WI38 (cell line): ENCODE results near the gene CMTR2.

Experiments used
- H3K4me3 ChIP-seq: 2 replicates; pipeline ENCODE4 v1.5.1; 2011; ENCODE audit warnings: low read depth, mild to moderate bottlenecking, control low read depth, low read length
- TF ChIP-seq, protein P1 (sequence below): IDR thresholded peaks from 2 replicates; pipeline ENCODE4 v1.5.1; 2012; ENCODE audit warnings: low read depth, mild to moderate bottlenecking, control low read depth, low read length

The CMTR2 gene, protein sequence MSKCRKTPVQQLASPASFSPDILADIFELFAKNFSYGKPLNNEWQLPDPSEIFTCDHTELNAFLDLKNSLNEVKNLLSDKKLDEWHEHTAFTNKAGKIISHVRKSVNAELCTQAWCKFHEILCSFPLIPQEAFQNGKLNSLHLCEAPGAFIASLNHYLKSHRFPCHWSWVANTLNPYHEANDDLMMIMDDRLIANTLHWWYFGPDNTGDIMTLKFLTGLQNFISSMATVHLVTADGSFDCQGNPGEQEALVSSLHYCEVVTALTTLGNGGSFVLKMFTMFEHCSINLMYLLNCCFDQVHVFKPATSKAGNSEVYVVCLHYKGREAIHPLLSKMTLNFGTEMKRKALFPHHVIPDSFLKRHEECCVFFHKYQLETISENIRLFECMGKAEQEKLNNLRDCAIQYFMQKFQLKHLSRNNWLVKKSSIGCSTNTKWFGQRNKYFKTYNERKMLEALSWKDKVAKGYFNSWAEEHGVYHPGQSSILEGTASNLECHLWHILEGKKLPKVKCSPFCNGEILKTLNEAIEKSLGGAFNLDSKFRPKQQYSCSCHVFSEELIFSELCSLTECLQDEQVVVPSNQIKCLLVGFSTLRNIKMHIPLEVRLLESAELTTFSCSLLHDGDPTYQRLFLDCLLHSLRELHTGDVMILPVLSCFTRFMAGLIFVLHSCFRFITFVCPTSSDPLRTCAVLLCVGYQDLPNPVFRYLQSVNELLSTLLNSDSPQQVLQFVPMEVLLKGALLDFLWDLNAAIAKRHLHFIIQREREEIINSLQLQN

DNA sequence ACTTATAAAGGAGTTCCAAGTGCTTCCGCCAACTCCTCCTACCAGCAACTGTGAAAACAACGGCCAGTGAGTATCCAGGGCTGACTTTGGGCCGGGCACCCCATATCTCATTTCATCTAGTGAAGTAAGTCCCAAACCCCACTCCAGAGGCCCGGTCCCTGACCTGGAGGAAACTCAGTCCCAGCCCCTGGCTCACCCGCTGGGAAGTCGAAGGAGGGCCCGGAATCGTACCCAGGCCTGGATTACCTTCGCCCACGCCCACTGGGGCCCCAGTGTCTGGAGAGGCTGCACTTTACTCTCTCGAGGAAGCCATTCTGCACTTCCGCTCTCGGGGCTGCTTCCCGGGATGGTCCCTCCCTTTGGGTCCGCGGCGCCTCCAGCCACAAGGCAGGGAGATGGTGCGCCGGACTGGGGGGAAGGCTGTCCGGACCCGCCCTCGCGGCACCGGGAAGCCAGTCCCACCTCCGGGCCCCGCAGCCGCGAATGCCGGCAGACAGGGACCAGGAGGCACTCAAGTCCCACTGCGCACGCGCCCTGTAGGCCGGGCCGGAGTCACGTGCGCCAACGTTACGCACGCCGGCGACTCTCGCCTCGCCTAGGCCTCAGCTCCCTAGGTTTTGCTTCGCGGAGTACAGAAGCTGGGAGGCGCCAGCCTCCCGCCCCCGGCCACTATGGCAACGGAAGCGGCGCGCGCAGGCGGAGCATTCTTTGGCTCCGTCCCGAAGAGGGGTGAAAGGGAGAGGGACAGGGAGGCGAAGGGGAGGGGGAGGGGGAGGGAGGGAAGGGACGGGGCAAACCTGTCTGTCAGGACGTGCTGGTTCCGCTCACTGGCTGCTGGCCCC lies at the start of gene CMTR2:
CMTR2 (minus strand) TSS at position 513 of the 842 bp plus-strand sequence. CDS start 3,482 bp downstream, outside the sequence.
- peak within 1 kb of the TSS; percentile 85 for H3K4me3 ChIP-seq
- TF ChIP-seq, protein P1, sequence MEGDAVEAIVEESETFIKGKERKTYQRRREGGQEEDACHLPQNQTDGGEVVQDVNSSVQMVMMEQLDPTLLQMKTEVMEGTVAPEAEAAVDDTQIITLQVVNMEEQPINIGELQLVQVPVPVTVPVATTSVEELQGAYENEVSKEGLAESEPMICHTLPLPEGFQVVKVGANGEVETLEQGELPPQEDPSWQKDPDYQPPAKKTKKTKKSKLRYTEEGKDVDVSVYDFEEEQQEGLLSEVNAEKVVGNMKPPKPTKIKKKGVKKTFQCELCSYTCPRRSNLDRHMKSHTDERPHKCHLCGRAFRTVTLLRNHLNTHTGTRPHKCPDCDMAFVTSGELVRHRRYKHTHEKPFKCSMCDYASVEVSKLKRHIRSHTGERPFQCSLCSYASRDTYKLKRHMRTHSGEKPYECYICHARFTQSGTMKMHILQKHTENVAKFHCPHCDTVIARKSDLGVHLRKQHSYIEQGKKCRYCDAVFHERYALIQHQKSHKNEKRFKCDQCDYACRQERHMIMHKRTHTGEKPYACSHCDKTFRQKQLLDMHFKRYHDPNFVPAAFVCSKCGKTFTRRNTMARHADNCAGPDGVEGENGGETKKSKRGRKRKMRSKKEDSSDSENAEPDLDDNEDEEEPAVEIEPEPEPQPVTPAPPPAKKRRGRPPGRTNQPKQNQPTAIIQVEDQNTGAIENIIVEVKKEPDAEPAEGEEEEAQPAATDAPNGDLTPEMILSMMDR = no peak

DNA sequence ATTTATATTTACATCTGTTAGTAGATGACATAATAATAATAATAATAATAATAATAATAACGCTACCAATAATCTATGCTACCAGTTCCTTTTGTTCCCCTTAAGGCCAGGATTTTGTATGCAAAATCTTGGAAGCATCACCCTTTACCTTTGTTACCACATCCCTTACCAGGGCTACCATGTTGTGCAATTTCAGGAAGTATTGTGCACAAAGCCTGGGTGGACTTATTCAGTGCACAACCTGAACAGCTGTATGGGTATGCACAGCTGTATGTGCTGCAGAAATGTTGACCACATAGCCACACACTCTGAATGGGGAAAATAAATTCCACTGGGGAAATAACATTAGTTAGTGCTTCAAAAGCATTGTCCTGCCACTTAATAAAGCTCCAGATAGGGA lies 49.4 kb upstream of the CMTR2 start:
- TF ChIP-seq, protein P1 = no peak
- no peak overlapping the region for H3K4me3 ChIP-seq

DNA sequence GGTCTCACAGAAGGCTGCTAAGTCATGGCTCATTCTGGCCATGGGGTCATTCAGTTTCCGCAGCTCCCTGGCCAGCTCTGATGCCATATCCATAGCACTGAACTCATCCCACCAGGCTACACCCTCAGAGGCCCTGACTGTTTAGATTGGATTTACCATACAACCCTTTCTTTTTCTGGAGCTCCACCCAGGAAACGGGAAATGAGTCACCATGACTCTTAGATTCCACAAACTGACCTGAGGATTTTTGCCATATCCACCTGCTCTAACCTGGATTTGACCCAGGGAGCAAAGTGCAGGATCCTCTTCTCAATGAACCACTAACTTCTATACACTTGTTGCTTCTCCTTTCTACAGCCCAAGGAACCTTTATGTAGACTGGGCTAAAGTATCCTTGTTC lies 49.0 kb upstream of the CMTR2 start:
- TF ChIP-seq, protein P1 = no peak
- no peak overlapping the region for H3K4me3 ChIP-seq

DNA sequence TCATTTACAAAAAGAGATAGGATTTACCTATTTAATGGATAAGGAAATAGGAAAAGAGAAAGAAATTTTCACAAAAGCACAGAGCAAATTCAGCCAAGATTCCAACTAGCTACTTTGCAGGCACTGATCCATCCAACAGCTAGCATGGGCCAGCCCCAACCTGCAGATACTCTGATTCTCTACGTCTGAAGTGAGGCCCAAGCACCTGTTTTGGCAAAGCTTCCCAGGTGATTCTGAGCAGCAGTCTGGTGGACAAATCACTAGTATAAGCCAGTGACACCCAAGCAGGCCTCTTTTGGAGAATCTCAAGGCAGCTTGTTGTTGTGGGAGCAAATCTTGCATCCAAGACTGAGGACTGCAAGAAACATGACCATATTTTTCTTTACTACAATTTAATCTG lies 48.4 kb upstream of the CMTR2 start:
- TF ChIP-seq, protein P1 = no peak
- no peak overlapping the region for H3K4me3 ChIP-seq

DNA sequence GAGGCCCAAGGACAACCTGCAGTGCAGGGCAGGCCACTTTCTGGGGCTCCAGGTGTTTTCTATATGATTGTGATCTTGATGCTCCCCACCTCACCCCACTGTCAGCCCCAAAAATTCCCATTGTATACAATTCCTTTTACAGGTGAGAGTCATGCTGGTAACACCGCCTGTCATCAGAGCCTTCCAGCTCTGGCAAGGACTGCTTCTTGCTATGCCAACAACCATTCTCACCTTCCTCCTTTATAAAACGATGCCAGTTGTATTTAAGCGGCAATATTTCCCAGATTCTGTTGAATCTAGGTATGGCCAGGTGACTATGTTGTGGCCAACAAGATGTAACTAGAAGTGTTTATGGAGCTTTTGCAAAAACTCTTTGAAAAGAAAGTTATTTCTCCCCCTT lies 38.9 kb upstream of the CMTR2 start:
- TF ChIP-seq, protein P1 = no peak
- H3K4me3 ChIP-seq = no peak overlapping the region

DNA sequence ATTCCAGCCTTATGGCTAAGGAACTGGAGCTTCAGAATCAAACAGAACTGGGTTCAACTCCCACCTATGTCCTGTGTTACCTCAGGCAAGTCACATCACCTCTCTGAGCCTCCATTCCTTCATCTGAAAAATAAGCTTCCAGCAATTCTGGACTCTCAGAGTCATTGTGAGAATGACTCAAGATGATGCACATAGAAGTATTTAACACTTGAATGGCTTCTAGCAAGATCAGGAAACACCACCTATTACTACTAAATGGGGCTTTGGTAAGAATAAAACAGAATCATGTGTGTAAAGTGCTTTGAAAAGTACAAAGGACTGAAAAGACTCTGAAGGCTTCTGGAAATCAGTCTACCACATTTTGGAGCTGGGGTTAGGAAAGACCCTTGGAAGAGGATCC lies 38.5 kb upstream of the CMTR2 start:
- TF ChIP-seq, protein P1 = no peak
- H3K4me3 ChIP-seq = no peak overlapping the region
